Fibroblast of skin of back (primary cell): ENCODE results near the gene OLIG3.

ENCODE experiments used
- DNase-seq: peaks from one replicate; pipeline ENCODE4 v3.0.0-alpha.2; 2013

The OLIG3 gene

DNA sequence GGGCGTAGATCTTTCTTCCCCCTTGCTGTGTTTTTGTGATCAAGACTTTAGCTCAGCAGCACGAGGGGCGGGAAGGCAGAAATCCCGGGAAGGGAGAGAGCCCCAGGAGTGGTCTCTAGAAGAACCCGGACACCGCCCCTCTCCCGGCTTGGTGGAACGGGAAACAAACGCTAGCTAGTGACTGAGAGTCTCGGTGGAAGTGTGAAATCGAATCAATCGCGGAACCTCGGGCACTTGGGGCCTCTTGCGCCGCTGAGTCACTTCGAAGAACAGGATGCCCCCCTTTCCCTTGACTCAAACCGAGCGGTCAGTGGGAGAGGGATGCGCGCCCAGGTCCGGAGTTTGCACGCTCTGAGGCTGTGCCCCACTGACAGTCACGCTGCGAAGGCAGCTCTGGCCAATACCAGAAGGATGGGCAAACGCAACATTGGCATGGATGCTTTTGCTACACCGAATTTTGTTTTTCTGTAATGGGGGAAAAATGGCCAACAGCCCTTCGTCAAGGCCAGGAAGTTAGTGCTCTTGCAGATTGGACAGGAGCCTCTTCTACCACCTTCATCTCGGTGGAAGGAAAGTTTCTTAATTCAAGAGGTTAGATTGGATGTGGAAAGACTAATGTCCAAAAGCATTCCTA, 1.6 kb upstream of the OLIG3 start:
- no peak for DNase-seq

DNA sequence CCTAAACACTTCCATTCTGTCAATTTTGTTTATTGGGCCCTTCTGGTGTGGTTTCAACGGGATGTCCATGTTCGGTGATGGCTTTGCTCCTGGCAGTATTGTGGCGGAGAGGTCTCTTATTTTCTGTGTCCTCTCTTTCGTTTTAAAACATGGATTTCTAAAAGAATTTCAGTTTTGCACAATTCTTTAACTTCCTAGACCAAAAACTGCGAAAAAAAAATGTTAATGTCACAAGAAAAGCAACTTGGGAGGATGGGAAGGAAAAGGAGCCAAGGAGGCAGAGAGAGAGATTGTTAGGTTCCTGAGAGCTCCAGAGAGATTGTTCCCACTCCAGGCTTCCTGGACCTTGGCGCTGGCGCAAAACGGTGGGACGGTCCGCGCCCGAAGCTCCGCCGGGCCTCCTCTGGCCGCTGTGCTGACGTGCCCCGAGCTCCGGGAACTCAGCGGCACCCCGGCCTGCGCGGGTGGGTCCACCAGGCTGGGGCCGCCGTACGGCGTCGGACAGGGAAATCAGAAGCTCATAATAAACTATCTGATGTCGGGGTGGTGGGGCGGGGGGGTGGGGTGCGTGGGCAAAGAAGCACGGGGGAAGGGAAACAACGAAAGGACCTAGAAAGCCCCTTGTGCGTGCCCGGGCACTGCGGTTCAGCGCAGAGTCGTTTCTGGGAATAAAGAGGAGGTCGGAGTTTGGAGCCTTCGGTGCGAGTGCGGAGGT, 951 bp upstream of the OLIG3 start:
- DNase-seq = no peak

DNA sequence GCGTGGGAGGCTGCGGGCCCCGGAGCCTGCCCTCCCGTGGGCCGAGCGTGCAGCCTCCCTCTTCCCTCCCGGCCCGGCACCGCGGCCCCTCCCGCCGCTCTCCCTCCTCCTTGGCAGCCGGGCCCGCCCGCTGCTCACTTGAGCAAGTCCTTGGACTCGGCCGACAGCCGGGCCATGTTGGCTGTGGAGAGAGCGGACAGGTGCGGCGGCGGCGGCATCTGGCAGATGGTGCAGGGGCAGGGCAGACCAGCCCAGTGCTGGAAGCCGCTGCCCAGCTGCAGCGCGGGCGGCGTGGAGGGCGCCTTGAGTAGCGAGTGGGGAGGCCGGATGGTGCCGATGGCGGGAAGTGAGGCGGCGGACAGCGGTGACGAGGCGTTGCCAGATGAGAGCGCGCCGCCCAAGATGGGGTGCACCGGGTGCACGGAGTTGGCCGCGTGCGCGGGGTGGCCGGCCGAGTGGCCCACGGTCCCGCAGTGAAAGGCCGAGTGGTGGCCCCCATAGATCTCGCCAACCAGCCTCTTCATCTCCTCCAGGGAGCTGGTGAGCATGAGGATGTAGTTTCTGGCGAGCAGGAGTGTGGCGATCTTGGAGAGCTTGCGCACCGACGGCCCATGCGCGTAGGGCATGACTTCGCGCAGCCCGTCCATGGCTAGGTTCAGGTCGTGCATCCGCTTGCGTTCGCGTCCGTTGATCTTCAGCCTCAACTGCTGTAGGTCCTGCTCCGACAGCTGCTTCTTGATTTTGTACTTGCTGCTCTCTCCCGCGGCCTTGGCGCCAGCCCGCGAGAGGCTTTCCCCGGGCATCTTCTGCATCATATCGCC, 766 bp downstream of the OLIG3 start:
- no peak for DNase-seq

DNA sequence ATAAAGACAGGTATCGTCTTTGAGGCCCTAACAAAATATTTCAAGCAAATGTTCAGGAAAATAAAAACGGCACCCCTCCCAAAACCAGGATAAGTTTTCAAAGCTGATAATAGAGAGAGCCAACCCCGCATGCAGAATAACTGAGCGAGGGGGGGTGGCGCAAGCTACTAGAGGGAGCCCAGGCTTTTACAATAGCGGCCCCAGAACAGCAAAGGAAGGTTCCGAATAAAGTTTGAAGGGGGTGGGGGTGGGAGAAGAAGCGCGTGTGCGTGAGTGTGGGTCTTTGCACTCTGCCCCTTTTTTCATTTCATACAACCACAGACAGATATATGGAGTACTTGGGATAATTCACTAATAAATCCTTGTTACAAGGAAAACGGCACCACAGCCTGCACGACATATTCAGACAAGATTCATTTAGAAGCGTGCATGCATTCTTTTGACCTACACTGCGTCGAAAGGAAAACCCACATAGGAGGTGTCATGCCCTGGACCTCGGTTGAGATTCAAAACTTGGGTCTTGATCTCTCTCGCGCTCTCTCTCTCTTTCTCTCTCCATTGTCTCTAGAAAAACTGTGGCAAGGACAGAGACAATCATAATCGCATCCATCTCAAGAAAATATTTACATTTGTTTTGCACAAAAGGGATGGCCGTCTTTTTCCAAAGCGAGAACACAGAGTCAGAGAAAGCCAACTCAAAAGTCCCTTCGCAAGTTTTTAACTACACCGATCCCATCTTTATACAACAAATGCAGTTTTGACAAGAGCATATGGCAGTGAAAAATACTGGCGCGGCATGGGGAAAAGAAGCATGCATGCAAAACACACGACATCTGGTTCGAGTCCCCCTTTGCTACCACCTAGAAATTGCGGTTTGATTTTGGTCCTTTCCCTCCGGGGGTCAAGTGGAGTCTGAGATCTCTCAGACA, 1.6 kb downstream of the OLIG3 start:
- DNase-seq = no peak

DNA sequence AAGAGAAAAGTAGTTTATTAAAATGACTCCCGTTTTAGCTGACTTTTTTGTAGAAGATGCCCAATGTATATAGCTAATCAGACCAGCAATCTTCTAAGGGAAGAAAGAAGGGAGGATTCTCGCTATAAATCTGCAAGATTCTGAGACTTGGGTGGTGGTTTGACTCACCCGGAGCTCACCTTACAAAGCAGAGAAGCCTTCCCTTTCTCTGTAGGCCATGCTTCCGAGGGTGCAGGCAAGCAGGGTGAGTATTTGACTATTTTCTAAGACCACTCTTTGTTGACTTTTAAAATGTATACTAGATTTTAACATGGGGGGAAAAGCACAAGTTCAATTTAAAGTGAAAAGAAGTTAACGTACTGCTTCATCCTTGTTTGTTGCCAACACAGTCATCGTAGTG, 2.7 kb downstream of the OLIG3 start:
- DNase-seq = no peak

DNA sequence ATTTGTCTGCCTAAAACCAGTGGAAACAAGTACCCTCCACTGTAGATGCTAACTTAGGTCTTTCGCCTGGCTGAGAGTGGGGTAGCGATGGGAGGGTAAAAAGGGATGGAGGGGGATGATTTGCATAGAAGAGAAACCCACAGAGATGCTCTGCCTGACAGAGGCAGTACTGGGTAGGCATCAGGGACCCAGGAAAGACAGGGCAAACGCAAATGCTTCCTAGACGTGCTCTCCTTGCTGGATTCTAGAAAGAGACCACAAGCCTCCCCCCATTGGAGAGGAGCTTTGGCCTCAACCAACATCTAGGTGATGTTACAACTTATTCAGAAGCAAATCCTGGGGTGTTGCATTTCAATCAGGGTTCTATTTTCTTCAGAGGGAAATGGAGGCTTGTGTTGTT, 3.2 kb downstream of the OLIG3 start:
- no peak for DNase-seq

DNA sequence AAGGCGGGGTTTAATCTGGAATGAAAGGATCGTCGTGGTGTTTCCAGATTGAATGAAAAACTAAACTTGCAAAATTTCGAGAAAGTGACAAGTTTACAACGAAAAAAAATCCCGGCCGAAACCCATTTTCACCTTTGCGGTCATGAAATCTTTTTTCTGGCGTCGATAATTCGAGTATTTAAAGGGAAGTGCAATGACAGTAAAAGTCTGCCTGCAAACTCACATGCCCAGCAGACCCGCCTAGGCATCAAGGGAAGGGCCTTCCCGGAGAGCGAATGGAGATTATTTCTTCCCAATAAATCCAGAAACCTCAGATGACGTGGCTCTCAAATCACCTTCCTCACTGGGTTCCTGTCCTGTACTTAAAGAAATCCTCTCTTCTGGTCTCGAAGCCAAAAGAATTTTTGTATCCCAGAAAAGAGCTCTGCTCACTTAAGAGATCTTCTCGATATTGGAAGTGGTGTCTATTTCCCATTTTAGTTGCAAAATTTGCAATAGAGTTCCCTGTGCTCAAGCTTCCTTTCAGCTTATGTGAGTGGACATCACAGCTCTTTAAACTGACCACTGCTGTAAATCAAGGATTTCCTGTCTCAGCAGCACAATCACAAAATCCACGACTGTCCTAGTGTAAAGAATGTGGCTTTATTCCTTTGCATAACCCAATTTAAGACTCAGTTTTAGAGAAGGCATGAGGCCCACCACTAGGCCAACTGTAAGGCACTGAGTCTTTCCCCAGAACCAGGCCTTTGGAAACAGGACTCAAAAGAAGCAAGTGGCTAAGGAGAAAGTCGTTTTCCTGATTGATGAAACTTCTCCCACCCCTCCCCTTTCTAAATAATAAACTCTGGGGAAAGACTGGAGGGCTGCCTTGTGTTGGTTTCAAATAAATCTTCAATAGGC, 3.9 kb downstream of the OLIG3 start:
- no peak for DNase-seq

DNA sequence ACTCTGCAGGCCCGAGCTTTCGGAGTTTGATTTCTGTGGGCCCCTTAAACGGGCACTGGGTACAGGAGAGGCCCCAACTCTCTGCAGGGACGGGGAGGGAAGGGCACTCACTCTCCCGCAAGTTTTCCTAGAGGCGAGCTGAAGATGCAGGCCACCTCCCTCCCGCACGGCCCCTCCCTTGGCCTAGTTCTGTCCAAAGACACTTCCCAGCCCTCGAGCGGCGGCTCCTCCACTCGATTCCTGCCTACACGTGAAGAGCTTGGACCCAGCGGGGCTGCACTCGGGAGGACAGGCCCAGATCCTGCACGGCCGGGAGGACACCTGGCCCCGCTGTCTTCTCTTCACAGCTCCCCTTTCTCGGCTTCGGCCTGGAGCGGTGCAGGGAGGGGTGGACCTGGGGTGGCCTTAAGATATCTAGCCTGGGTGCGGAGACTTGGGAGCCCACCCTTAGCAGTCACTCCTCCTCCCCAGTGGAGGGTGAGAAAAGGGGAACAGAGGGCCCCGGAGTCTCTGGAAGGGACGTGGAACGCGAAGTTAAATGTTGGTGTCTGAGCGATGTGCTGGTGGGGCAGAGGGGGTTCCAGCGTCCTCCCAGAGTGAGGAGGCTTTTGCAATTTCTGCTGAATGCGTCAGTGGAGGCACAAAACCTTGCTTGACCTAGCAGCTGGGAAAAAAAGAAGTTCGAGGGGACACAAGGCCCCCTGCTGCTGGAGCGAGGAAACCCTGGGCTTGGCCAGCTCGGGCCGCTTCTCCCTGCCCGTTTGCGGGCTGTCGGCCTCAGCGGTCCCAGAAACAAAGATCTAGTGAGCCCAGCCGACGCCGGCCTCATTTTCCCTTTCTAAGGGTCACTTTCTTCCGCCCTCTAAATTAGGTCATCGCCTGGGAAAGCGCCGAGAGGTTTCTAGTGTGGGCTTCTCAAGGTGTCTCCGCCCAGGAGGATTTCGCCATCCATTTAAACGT, 4.9 kb downstream of the OLIG3 start:
- no peak for DNase-seq

DNA sequence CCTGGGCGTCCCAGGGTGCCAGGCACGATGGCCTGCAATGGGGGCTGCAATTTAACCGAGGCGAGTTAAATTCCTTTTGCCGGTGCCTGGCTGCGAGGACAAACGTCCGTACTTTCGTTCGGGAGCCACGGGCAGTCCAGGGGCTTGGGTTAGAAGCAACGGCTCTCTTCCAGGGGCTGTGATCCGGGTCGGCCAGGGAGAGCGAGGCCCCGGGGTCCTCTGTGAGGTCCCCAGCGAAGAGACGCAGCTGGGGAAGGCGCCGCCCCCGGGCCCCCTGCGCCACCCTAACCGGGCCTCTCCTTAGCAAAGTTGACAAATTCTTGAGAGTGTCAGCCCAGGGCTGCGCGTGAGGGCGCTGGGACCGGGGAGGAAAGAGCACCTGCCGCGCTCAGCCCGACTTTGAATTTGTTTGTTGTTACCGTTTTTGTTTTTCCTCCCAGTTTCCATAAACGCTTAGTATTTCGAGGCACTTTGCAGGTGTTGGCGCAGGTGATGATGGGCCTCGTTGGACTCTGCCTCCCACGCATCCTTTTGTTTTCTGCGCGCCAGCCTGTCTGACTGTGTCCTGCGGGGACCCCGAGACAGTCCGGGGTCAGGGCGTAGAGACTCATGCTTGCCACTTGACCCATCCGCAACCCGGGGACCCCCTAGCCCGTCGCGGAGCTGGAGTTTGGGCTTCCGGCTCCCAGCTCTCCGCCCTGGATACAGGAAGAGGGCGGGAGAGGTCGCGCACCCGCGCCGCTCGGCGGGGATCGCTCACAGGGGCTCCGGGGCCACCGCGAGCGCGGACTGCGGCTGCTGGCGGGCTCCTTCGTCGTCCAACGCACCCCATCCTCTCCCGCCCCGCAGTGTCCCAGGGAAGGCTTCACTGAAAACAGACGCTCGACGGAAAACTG, 5.8 kb downstream of the OLIG3 start:
- no peak for DNase-seq

DNA sequence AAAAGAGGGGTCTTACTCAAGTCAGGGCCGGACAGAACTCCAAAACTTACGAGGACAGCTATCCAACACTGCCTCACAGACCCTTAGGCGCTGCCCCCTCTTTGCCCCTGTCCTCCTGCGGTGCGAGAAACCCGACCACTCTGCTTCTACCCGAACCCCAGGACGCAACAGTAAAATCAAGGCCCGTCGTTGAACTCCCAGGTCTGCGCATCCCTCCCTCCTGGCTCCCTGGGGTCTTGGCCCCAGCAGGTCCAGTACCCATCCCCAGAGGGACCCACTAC, 6.4 kb downstream of the OLIG3 start:
- DNase-seq = no peak

DNA sequence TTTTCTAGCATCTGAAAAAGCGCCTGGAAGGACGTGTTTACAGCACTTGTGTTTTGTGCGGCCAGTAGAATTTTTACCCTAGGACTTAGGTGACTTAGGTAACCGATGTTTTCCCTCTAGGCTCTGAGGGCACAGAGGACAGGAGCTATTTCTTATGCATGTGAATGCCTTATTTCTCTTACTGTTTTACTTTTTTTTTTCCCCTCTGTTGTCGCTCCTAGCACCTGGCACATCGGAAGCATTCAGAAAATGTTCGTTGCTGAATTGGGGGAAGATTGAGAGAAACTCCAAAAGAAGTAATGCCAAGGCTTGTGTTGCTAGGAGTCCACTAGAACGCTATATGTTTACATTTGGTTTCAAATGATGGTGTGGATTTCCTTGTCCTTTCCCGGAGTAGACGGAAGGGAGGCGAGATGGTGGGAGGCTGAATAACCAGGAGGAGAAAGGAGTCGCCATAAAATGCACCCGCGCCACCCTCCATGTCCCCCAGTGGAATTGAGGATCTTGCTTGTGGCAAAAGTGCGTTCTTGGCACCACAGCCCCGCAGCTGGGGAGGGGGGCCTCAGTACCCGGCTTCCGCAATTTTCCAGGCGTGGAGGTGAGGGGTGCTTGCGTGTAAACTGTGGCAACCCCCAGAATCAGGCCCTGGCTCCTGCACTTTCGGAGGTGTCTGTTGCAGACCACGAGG, 6.9 kb downstream of the OLIG3 start:
- DNase-seq = no peak

DNA sequence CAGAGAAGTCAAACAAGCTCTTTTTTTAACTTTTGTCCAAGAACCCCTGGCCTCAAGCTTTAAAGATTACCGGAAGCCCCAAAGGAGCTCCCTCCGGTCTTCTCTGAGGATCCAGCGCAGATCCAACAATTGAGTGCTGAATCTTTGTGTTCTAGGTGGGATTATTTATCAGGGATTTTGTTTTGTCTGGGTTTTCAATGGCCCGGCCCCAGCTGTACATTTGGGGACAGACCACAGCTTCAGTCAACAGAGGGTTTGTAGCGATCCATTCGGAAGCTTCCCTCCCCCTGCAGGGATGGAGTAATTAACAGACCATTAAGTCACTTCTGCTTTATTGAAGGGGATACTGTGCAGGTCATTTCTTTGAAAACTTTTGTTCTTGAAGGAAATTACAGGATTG, 7.8 kb downstream of the OLIG3 start:
- DNase-seq = no peak

DNA sequence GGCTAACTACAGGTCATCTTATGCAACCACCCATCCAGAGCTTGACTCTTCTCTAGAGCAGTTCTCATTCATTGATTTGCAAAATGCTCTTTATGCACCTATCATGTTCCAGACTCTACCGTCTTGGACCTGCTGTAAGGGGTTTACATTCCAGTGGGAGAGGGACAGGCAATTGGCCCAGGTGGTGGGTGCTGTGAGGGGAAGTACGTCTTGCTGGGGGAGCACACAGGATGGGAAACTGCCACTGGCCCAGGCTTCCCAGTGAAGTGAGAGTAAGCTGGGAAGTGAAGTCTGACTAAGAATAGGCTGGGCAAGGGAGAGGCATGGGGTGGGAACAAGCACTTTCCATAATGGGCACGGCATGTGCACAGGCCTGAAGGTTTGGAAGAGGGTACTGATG, 13.8 kb downstream of the OLIG3 start:
- DNase-seq = no peak

DNA sequence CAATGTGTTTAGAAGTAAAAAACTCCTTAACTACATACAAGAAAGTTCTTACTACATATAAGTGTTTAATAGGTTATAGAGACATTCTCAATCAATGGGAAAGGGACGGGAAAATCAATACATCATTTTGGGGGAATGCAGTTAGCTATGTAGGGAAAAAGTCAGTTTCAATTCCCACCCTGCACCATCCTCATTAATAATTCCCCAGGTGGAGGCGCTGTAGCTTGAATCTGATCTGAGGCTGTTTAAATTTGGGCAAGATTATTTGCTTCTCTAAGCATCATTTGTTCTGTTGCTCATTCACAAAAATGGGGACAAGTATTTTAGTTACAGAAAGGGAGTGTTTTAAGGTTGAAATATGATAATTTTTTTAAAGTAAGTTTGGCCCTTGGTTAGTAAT, 19.1 kb downstream of the OLIG3 start:
- DNase-seq = no peak

DNA sequence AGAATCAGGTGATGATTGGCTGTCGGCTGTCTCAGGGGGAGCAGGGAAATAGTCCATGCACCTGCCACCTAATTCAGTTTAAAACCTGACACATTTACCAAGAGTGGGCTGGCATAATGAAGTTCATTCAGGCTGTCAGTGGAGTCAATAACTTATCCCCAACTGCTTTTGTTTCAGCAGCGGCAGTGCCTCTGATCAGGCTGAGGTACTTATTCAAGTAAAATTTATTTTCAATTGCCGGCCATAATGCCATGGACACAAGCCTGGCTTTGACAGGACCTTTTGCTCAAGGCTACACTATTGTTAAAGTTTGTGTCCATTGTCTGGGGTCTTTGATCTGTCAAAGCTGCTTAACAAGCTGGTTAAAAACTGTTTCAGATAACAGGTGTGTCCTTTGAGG, 20.6 kb downstream of the OLIG3 start:
- no peak for DNase-seq

DNA sequence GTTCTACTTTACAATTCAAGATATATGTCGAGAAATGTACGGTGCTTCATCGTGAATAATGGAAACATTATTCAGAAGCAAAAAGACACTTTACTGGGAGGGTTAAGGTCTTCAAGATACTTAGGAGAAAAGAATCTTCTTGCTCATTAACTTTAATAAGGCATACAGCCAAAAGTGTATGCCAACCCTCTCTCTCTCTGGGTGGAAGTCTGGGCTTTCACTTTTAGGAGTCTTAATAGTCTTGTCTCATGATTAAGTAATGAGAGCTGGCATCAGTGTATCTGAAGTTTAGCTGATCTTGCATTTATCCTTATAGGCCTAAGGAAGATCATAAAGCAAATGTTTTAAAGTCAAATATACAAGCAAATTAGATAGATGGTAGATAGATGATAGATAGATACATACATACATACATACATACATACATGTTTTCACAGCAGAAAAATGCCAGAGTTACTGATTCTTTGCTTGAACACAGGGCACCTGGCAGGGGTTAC, 21.5 kb downstream of the OLIG3 start:
- no peak for DNase-seq

DNA sequence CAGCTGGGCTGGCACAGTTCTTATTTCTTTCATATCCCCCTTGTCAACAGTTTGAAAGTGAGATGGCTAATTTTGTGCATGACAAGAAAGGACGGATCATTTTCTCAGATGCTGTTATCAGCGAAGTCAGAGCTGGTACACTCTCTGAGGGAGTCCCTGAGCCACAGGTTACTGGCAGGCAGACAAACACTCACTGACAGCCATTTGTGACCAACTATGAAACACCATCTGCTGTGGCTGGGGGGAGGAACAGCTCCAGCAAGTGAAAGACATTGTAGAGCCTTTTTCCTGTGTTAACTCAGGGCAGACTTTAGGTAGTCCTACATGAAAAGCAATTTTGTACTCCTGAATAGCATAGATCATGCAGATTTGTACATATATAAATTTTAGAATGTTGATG, 22.2 kb downstream of the OLIG3 start:
- DNase-seq = no peak

DNA sequence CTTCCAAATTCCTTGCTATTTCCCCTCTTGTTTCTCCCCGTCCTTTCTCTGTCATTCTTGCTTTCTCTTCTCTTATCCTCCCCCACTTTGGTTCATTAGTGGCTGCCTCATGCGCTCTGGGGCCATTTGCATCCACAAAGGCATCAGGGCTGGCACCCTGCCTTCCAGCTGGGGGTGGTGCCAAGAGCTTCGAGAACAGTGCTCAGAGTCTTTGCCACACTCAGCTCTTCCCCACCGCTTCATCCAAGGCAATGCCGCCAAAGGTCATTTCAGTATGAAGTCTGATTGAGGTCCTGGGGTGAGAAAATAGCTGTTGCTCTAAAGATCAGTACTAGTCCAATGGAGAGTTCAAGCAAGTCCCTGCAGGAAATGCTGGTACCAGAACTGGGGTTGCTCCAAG, 22.7 kb downstream of the OLIG3 start:
- no peak for DNase-seq

DNA sequence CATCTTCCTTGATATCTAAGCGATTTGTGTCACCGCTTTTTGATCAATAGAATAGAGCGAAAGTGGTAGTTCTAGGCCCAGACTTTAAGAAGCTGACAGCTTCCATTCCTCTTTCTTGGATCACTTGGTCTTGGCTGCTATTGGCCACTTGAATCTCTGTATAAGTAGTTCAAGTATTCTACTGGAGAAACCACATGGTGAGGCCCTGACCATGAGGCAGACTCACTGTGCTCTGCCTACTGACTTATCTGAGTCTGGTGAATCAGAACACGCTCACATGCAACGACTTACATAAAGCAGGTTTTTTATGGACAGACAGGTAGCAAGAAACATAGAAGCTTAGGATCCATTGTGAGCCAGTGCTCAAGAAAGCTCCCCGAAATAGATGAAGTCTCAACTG, 27.0 kb downstream of the OLIG3 start:
- no peak for DNase-seq
